Body of pancreas (tissue), 4 donors: ENCODE data around the gene ASTN2.

Source experiments
- CTCF ChIP-seq, 7 experiments: fragments of 450-650 bp in 4 of 7; fragments of 200-600 bp in 3 of 7; sonication (generic) in 3 of 7; IDR thresholded peaks; one replicate each; pipeline ENCODE4 v1.5.1; 2016 to 2019; ENCODE audit warnings: antibody characterized with exemption in 7 of 7
- POLR2A ChIP-seq, 3 donors: fragments of 450-650 bp; IDR thresholded peaks; one replicate each; pipeline ENCODE4 v1.6.1; 2016; ENCODE audit warnings: antibody characterized with exemption in 3 of 3, mild to moderate bottlenecking in 2 of 3

GRCh38 chr9:116390303-116391228 lies 1024.3 kb downstream of the ASTN2 start:
- no peak for TF ChIP-seq CTCF (IDR thresholded peaks at IDR 0.05)
- no peak for TF ChIP-seq POLR2A (IDR thresholded peaks at IDR 0.05)
